ENCODE results near the gene ADM2.

DNA sequence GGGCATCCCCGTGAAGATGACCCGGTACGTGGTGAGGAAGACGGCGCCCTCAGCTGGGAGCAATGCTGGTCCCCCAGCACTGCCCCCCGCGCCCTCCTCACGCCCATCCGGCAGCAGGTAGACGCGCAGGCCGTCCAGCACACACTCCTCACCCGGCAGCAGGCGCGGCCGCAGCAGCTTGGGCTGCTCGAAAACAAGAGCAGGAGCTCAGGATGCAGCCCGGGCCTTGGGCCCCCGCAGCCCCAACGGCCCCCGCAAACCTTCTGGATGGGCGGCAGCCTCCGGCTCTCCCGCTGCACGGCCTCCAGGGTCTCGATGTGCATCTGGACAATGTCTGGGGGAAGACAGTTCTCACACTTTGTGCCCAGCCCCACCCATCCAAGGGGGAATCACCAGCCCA, 19.8 kb upstream of the ADM2 start:
- TF ChIP-seq, protein P1, sequence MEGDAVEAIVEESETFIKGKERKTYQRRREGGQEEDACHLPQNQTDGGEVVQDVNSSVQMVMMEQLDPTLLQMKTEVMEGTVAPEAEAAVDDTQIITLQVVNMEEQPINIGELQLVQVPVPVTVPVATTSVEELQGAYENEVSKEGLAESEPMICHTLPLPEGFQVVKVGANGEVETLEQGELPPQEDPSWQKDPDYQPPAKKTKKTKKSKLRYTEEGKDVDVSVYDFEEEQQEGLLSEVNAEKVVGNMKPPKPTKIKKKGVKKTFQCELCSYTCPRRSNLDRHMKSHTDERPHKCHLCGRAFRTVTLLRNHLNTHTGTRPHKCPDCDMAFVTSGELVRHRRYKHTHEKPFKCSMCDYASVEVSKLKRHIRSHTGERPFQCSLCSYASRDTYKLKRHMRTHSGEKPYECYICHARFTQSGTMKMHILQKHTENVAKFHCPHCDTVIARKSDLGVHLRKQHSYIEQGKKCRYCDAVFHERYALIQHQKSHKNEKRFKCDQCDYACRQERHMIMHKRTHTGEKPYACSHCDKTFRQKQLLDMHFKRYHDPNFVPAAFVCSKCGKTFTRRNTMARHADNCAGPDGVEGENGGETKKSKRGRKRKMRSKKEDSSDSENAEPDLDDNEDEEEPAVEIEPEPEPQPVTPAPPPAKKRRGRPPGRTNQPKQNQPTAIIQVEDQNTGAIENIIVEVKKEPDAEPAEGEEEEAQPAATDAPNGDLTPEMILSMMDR (conservative IDR thresholded peaks at IDR 0.05 in 1 of 2, IDR thresholded peaks at IDR 0.05 in 1 of 2; ENCODE audit: extremely low read depth in 1 of 2, insufficient read depth in 1 of 2, low read depth in 1 of 2, low read length in 2 of 2), result no peak
- TF ChIP-seq EZH2 (IDR thresholded peaks at IDR 0.05; ENCODE audit: borderline replicate concordance, low read length), result no peak
